H9 (cell line): Measurements from ENCODE around the gene WWC1. TPM values are rescaled to one million over a fixed set of nuclear protein-coding genes. Genes with fewer than 3 reads are reported as not detected.

Source experiments
- DNase-seq: peaks from one replicate; pipeline ENCODE4 v3.0.0-alpha.2; 2017
- H2AFZ ChIP-seq: one replicate; pipeline ENCODE4 v1.6.1; 2013; ENCODE audit warnings: mild to moderate bottlenecking, low read length, control low read depth, moderate library complexity
- H2AK5ac ChIP-seq: 2 replicates; pipeline ENCODE4 v1.6.1; 2013; ENCODE audit warnings: low read length, control low read depth, mixed read lengths; ENCODE audit not compliant: insufficient read length
- H2BK120ac ChIP-seq: one replicate; pipeline ENCODE4 v1.6.1; 2013; ENCODE audit warnings: low read depth, mild to moderate bottlenecking, low read length, control low read depth, inconsistent platforms; ENCODE audit not compliant: poor library complexity, severe bottlenecking
- H2BK12ac ChIP-seq: 2 replicates; pipeline ENCODE4 v1.6.1; 2013; ENCODE audit warnings: low read length, control low read depth, mixed read lengths, low read depth; ENCODE audit not compliant: insufficient read length
- H2BK15ac ChIP-seq: 2 replicates; pipeline ENCODE4 v1.6.1; 2013; ENCODE audit warnings: low read depth, low read length, control low read depth
- H2BK20ac ChIP-seq: one replicate; pipeline ENCODE4 v1.6.1; 2013; ENCODE audit warnings: low read depth, mild to moderate bottlenecking, low read length, control low read depth, inconsistent platforms; ENCODE audit not compliant: poor library complexity, severe bottlenecking
- H2BK5ac ChIP-seq: 2 replicates; pipeline ENCODE4 v1.6.1; 2013; ENCODE audit warnings: low read length, control low read depth, mixed read lengths; ENCODE audit not compliant: insufficient read length
- H3K14ac ChIP-seq: 2 replicates; pipeline ENCODE4 v1.6.1; 2013; ENCODE audit warnings: low read length, control low read depth; ENCODE audit not compliant: insufficient read depth
- H3K18ac ChIP-seq: 2 replicates; pipeline ENCODE4 v1.6.1; 2013; ENCODE audit warnings: low read depth, mild to moderate bottlenecking, mixed read lengths, low read length, control low read depth; ENCODE audit not compliant: insufficient read length
- H3K23ac ChIP-seq: 2 replicates; pipeline ENCODE4 v1.6.1; 2013; ENCODE audit warnings: low read length, control low read depth, mixed read lengths, low read depth; ENCODE audit not compliant: insufficient read length
- H3K23me2 ChIP-seq: 2 replicates; pipeline ENCODE4 v1.6.1; 2013; ENCODE audit warnings: low read depth, mild to moderate bottlenecking, mixed read lengths, low read length, control low read depth; ENCODE audit not compliant: insufficient read length, poor library complexity, severe bottlenecking
- H3K27ac ChIP-seq: 2 replicates; pipeline ENCODE4 v1.5.1; 2013; ENCODE audit warnings: low read length, control low read depth, mixed read lengths, low read depth; ENCODE audit not compliant: insufficient read length
- H3K27me3 ChIP-seq: 2 replicates; pipeline ENCODE4 v1.6.1; 2013; ENCODE audit warnings: low read length, control low read depth, inconsistent platforms; ENCODE audit not compliant: insufficient read depth
- H3K4ac ChIP-seq: 2 replicates; pipeline ENCODE4 v1.6.1; 2013; ENCODE audit warnings: low read depth, mild to moderate bottlenecking, control low read depth, inconsistent platforms, low read length, moderate library complexity
- H3K4me1 ChIP-seq: 2 replicates; pipeline ENCODE4 v1.6.1; 2013; ENCODE audit warnings: low read length, control low read depth, inconsistent platforms; ENCODE audit not compliant: insufficient read depth
- H3K4me2 ChIP-seq: 2 replicates; pipeline ENCODE4 v1.6.1; 2013; ENCODE audit warnings: low read length, control low read depth, mixed read lengths; ENCODE audit not compliant: insufficient read length, insufficient read depth
- H3K56ac ChIP-seq: 2 replicates; pipeline ENCODE4 v1.6.1; 2013; ENCODE audit warnings: low read depth, mild to moderate bottlenecking, mixed read lengths, low read length, control low read depth; ENCODE audit not compliant: insufficient read length
- H3K79me1 ChIP-seq: 2 replicates; pipeline ENCODE4 v1.6.1; 2013; ENCODE audit warnings: low read depth, mild to moderate bottlenecking, moderate library complexity, low read length, control low read depth, inconsistent platforms; ENCODE audit not compliant: insufficient read depth, poor library complexity, severe bottlenecking
- H3K79me2 ChIP-seq: 2 replicates; pipeline ENCODE4 v1.6.1; 2013; ENCODE audit warnings: low read length, control low read depth, inconsistent platforms; ENCODE audit not compliant: insufficient read depth
- H3K9ac ChIP-seq: 2 replicates; pipeline ENCODE4 v1.6.1; 2013; ENCODE audit warnings: low read length, control low read depth, mixed read lengths; ENCODE audit not compliant: insufficient read length; ENCODE audit errors: extremely low read depth
- H3K9me3 ChIP-seq: one replicate; pipeline ENCODE4 v1.6.1; 2013; ENCODE audit warnings: low read depth, low read length, inconsistent platforms; ENCODE audit not compliant: control insufficient read depth
- H3T11ph ChIP-seq: one replicate; pipeline ENCODE4 v1.6.1; 2013; ENCODE audit warnings: mild to moderate bottlenecking, low read length, control low read depth, inconsistent platforms
- H4K20me1 ChIP-seq: one replicate; pipeline ENCODE4 v1.6.1; 2013; ENCODE audit not compliant: control insufficient read depth, insufficient read length, insufficient read depth
- H4K5ac ChIP-seq: 2 replicates; pipeline ENCODE4 v1.6.1; 2013; ENCODE audit warnings: low read depth, mild to moderate bottlenecking, mixed read lengths, low read length, control low read depth; ENCODE audit not compliant: insufficient read length
- H4K8ac ChIP-seq: replicated peaks from 2 replicates; pipeline ENCODE4 v1.6.1; 2013; ENCODE audit warnings: low read length, control low read depth, mixed read lengths, low read depth; ENCODE audit not compliant: insufficient read length
- H4K91ac ChIP-seq: 2 replicates; pipeline ENCODE4 v1.6.1; 2013; ENCODE audit warnings: low read depth, mild to moderate bottlenecking, moderate library complexity, mixed read lengths, low read length, control low read depth; ENCODE audit not compliant: insufficient read length
- H3K27ac Mint-ChIP-seq, 3 experiments: 2 replicates in 2 of 3; 3 replicates in 1 of 3; pipeline ENCODE4 v1.8.0; 2020 to 2021; ENCODE audit warnings: mixed read lengths in 3 of 3, mild to moderate bottlenecking in 1 of 3, moderate library complexity in 1 of 3
- H3K27me3 Mint-ChIP-seq: 2 replicates; pipeline ENCODE4 v1.8.0; 2021; ENCODE audit warnings: low read depth, mild to moderate bottlenecking, moderate library complexity, mixed read lengths
- H3K36me3 Mint-ChIP-seq, 3 experiments: 2 replicates in 2 of 3; 3 replicates in 1 of 3; pipeline ENCODE4 v1.8.0; 2020 to 2021; ENCODE audit warnings: low read depth in 3 of 3, mixed read lengths in 3 of 3; ENCODE audit not compliant: insufficient read depth in 1 of 3
- H3K4me1 Mint-ChIP-seq, 2 experiments: 2 replicates each; pipeline ENCODE4 v1.8.0; 2020; ENCODE audit warnings: mixed read lengths in 2 of 2
- H3K4me3 Mint-ChIP-seq, 2 experiments: 2 replicates in 1 of 2; 3 replicates in 1 of 2; pipeline ENCODE4 v1.8.0; 2020 to 2021; ENCODE audit warnings: mild to moderate bottlenecking in 2 of 2, mixed read lengths in 2 of 2, moderate library complexity in 1 of 2
- H3K9me3 Mint-ChIP-seq, 2 experiments: 2 replicates in 1 of 2; 3 replicates in 1 of 2; pipeline ENCODE4 v1.8.0; 2020; ENCODE audit warnings: mild to moderate bottlenecking in 2 of 2, mixed read lengths in 2 of 2, moderate library complexity in 1 of 2
- CTCF ChIP-seq: fragments of 200-600 bp; sonication (generic); conservative IDR thresholded peaks from 3 replicates; pipeline ENCODE4 v1.8.0; 2021; ENCODE audit warnings: antibody characterized with exemption, mild to moderate bottlenecking
- WGBS: extraction: QIAGEN DNeasy Blood & Tissue Kit; methylation state at CpG from one replicate; pipeline ENCODE4 v1.1.7; 2013; ENCODE audit warnings: missing lambda C conversion rate, low lambda C conversion rate, mixed read lengths; ENCODE audit not compliant: insufficient read length; ENCODE audit errors: extremely low coverage; 5-methylcytosine and 5-hydroxymethylcytosine counted together
- total RNA-seq: library from RNA; stranded (reverse); gene quantifications from 2 replicates; pipeline ENCODE4 v1.2.1, GENCODE V29; 2021

The WWC1 gene
- total RNA-seq, 1 experiment from 2014 or later, result 28.2 TPM

DNA sequence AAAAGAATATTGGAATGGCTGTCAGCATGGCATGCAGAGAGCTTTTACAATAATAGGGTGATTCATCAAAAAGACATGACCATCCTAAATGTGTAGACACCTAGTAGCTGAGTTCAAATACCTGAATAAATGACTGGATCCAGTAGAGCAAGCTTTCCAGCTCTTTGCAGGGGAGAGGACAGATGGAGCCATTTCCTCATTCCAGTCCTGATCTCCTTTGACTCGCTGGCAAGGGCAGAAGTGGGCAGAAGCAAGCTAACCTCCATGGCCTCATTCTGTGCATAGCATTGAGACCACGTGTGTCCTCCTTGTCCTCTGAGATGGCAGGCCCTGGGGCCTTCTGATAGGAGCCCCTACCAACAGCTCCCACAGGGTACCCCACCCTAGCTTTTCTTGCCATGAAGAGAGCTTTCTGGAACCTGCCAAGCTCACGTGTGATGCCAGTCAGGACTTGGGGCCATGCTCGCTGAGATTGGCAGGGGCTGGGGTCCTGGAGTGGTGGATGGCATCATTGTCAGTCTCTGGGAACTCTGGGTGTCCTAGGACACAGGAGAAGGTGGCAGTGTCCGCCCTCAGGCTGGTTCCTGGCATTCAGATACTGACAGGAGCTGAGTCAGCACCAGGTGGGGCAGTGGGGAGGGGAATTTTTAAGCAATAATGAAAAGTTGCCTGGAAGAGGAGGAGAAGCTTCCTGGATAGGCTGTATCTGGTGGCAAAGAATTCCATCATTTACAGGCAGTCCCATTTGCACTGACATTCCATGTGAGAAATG, 33.6 kb downstream of the WWC1 start:
- no peak for DNase-seq
- H2AK5ac ChIP-seq, result no peak overlapping the region
- no peak overlapping the region for H2BK12ac ChIP-seq
- no peak overlapping the region for H2BK20ac ChIP-seq
- no CpG with 5 or more reads among the region's 5 CpGs for WGBS
- peak overlapping the region; percentile 52 for H3K18ac ChIP-seq
- H2BK120ac ChIP-seq, result no peak overlapping the region
- no peaks in the 10 kb centered on the region for H3K9me3 ChIP-seq
- no peak overlapping the region for H2BK5ac ChIP-seq
- H4K20me1 ChIP-seq, result no peaks in the 10 kb centered on the region
- no peaks in the 10 kb centered on the region for H3K36me3 Mint-ChIP-seq
- H3K79me1 ChIP-seq, result peaks cover 4% of the 10 kb centered on the region
- peak overlapping the region in 1 of 3 experiments; percentile 83; a peak in 1 of 7 replicates for H3K27ac Mint-ChIP-seq
- no peaks in the 10 kb centered on the region for H3K27me3 ChIP-seq
- H3T11ph ChIP-seq, result no peak overlapping the region
- H3K4ac ChIP-seq, result no peak overlapping the region
- H2BK15ac ChIP-seq, result no peak overlapping the region
- peaks cover 3% of the 10 kb centered on the region for H3K23me2 ChIP-seq
- no peaks in the 10 kb centered on the region for H3K79me2 ChIP-seq
- H3K27ac ChIP-seq, result no peak overlapping the region
- no peak overlapping the region for H2AFZ ChIP-seq
- H3K4me1 Mint-ChIP-seq, result peaks cover 32 to 36% of the 10 kb centered on the region in 2 experiments
- H3K4me1 ChIP-seq, result peaks cover 19% of the 10 kb centered on the region; the same call in 1 of the 2 replicates
- no peak overlapping the region for H3K56ac ChIP-seq
- H3K9me3 Mint-ChIP-seq, result no peaks in the 10 kb centered on the region
- H3K23ac ChIP-seq, result no peak overlapping the region
- H4K91ac ChIP-seq, result no peak overlapping the region
- no peak overlapping the region for H4K5ac ChIP-seq
- no peak overlapping the region for H3K4me2 ChIP-seq
- no peak overlapping the region for H3K4me3 Mint-ChIP-seq
- no peak overlapping the region for H4K8ac ChIP-seq
- no peak overlapping the region for H3K14ac ChIP-seq
- no peaks in the 10 kb centered on the region for H3K27me3 Mint-ChIP-seq
- no peak overlapping the region for H3K9ac ChIP-seq
- TF ChIP-seq CTCF, result no peak
